ENCODE data around the gene ZNF845.

GRCh38 chr19:53372196-53372595 is 38.6 kb downstream of the ZNF845 start:
- TF ChIP-seq, protein P1, sequence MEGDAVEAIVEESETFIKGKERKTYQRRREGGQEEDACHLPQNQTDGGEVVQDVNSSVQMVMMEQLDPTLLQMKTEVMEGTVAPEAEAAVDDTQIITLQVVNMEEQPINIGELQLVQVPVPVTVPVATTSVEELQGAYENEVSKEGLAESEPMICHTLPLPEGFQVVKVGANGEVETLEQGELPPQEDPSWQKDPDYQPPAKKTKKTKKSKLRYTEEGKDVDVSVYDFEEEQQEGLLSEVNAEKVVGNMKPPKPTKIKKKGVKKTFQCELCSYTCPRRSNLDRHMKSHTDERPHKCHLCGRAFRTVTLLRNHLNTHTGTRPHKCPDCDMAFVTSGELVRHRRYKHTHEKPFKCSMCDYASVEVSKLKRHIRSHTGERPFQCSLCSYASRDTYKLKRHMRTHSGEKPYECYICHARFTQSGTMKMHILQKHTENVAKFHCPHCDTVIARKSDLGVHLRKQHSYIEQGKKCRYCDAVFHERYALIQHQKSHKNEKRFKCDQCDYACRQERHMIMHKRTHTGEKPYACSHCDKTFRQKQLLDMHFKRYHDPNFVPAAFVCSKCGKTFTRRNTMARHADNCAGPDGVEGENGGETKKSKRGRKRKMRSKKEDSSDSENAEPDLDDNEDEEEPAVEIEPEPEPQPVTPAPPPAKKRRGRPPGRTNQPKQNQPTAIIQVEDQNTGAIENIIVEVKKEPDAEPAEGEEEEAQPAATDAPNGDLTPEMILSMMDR (IDR thresholded peaks at IDR 0.05; ENCODE audit: low read length): no peak
- no peak for TF ChIP-seq EZH2 (IDR thresholded peaks at IDR 0.05; ENCODE audit: borderline replicate concordance, low read length)

Data from OCI-LY1 (cell line).